ENCODE data around the gene MX2.

MX2 gene

DNA sequence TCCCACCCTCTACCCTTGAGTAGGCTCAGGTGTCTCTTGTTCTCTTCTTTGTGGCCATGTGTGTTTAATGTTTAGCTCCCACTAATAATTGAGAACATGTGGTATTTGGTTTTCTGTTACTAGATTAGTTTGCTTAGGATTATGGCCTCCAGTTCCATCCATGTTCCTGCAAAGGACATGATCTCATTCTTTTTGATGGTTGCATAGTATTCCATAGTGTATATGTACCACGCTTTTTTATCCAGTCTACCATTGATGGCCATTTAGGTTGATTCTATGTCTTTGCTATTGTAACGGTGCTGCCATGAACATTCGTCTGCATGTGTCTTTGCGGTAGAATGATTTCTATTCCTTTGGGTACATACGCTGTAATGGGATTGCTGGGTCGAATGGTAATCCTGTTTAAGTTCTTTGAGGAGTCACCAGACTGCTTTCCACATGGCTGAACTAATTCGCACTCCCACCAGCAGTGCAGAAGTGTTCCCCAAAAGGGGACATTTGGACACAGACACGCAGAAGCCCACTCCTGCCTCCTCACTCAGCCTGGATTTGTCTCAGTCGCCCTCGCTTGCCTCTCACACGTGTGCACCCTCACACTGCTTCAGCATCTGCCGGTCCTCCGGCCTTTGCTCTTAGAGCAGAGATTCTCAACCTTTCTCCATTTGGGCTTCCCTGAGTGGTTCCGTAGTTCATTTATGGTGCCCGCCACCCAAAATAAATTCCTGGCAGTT is 3.7 kb downstream of the MX2 start:
- no peak overlapping the region for H3K4me3 ChIP-seq (ENCODE audit: low read length)
- H3K4me1 ChIP-seq (ENCODE audit: control insufficient read depth, insufficient read depth, low read length), result no peaks in the 10 kb centered on the region; the same call in 1 of the 2 replicates
- H3K9me3 ChIP-seq (ENCODE audit: control insufficient read depth, insufficient read depth, low read length), result no peaks in the 10 kb centered on the region
- WGBS (ENCODE audit: insufficient coverage, insufficient read length), result no CpG with 5 or more reads among the region's 15 CpGs
- H3K27me3 ChIP-seq (ENCODE audit: control insufficient read depth, insufficient read depth, low read length), result no peaks in the 10 kb centered on the region
- no peaks in the 10 kb centered on the region for H3K36me3 ChIP-seq (ENCODE audit: control insufficient read depth, insufficient read depth, low read length)
- no peak for DNase-seq (ENCODE audit: low read depth, low spot score)
- no peak overlapping the region for H3K27ac ChIP-seq (ENCODE audit: low read length)

DNA sequence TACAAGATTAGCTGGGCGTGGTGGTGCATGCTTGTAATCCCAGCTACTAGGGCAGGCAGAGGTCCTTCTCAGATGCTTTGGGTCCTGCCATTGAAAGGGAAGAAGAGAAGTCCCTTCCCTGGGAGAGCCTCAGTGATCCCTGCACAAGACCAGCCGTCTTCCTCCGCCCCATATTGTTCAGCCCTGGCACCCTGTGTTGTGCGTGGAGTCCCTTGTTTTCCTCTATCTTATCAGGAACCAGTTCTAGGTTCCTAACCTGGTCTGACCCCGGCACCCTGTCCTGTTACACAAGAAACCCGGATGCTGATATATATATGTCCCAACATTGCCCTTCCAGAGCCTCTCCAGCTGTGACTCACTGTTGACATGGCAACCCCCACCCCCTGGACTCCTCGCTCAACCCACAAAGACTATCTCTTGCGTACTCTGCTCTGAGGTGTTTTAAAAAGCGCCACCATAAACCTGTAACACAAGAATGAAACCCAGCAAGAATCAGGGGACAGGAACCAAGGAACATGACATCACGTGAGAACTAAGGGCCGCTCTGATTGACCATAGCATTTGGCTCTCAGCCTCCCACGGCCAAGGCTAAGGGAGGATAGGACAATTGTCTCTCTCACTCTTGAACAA is 4.8 kb downstream of the MX2 start:
- no peak overlapping the region for H3K27ac ChIP-seq (ENCODE audit: low read length)
- WGBS (ENCODE audit: insufficient coverage, insufficient read length), result no CpG with 5 or more reads among the region's 12 CpGs
- H3K36me3 ChIP-seq (ENCODE audit: control insufficient read depth, insufficient read depth, low read length), result no peaks in the 10 kb centered on the region
- DNase-seq (ENCODE audit: low read depth, low spot score), result no peak
- H3K4me1 ChIP-seq (ENCODE audit: control insufficient read depth, insufficient read depth, low read length), result no peaks in the 10 kb centered on the region; the same call in 1 of the 2 replicates
- no peaks in the 10 kb centered on the region for H3K9me3 ChIP-seq (ENCODE audit: control insufficient read depth, insufficient read depth, low read length)
- no peak overlapping the region for H3K4me3 ChIP-seq (ENCODE audit: low read length)
- H3K27me3 ChIP-seq (ENCODE audit: control insufficient read depth, insufficient read depth, low read length), result no peaks in the 10 kb centered on the region

DNA sequence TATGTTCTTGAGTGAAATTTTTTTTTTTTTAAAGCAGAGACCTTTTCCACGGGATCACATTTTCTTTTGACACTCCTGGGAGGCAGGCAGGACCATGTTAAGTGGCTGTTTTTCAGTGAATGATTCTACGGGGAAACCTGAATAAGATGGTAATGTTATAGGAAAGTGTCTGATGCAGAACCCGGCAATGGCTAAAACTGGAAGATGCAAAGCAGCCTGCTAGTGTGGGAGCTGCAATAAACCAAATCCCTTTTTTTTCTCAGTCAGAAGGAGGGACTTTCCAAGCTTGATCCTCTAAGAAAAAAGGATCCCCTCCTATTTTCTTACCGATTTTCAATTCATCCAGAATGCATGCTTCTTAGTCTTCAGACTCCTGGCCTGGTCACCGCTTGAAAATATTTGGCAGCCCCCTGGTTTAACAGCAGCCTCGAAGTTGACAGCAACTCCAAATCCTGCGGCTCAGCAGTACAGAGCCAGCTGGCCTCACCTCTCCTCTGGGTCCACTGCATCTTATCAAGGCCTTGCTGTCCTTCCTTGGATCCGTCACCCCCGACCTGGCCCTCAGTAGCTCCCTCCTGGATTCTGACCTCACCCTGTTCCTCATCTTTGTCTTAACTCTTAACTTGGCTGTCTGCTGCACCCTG is 5.6 kb downstream of the MX2 start:
- Histone ChIP-seq H3K36me3 (ENCODE audit: control insufficient read depth, insufficient read depth, low read length) (no peaks in the 10 kb centered on the region), H3K27ac (ENCODE audit: low read length) (no peak overlapping the region), H3K4me1 (ENCODE audit: control insufficient read depth, insufficient read depth, low read length) (no peaks in the 10 kb centered on the region; the same call in 1 of the 2 replicates), H3K4me3 (ENCODE audit: low read length) (no peak overlapping the region), H3K9me3 (ENCODE audit: control insufficient read depth, insufficient read depth, low read length) (no peaks in the 10 kb centered on the region), H3K27me3 (ENCODE audit: control insufficient read depth, insufficient read depth, low read length) (no peaks in the 10 kb centered on the region)
- WGBS (ENCODE audit: insufficient coverage, insufficient read length), result no CpG with 5 or more reads among the region's 9 CpGs
- DNase-seq (ENCODE audit: low read depth, low spot score), result no peak

- H3K4me1 ChIP-seq (ENCODE audit: control insufficient read depth, insufficient read depth, low read length), result no peaks in the 10 kb centered on the region; the same call in 1 of the 2 replicates
- DNase-seq (ENCODE audit: low read depth, low spot score), result no peak
- WGBS (ENCODE audit: insufficient coverage, insufficient read length), result no CpG with 5 or more reads among the region's 15 CpGs
- H3K27ac ChIP-seq (ENCODE audit: low read length), result no peak overlapping the region
- no peaks in the 10 kb centered on the region for H3K27me3 ChIP-seq (ENCODE audit: control insufficient read depth, insufficient read depth, low read length)
- H3K36me3 ChIP-seq (ENCODE audit: control insufficient read depth, insufficient read depth, low read length), result no peaks in the 10 kb centered on the region
- no peaks in the 10 kb centered on the region for H3K9me3 ChIP-seq (ENCODE audit: control insufficient read depth, insufficient read depth, low read length)
- H3K4me3 ChIP-seq (ENCODE audit: low read length), result no peak overlapping the region
These were observed 6.3 kb downstream of the MX2 start for GRCh38 chr21:41367945-41368734.

GRCh38 chr21:41368735-41369104 is 6.9 kb downstream of the MX2 start:
- H3K4me1 ChIP-seq (ENCODE audit: control insufficient read depth, insufficient read depth, low read length), result no peaks in the 10 kb centered on the region; the same call in 1 of the 2 replicates
- H3K36me3 ChIP-seq (ENCODE audit: control insufficient read depth, insufficient read depth, low read length), result no peaks in the 10 kb centered on the region
- no peaks in the 10 kb centered on the region for H3K27me3 ChIP-seq (ENCODE audit: control insufficient read depth, insufficient read depth, low read length)
- no peak overlapping the region for H3K27ac ChIP-seq (ENCODE audit: low read length)
- WGBS (ENCODE audit: insufficient coverage, insufficient read length), result no CpG with 5 or more reads among the region's 4 CpGs
- no peak overlapping the region for H3K4me3 ChIP-seq (ENCODE audit: low read length)
- no peak for DNase-seq (ENCODE audit: low read depth, low spot score)
- H3K9me3 ChIP-seq (ENCODE audit: control insufficient read depth, insufficient read depth, low read length), result no peaks in the 10 kb centered on the region

GRCh38 chr21:41369105-41369919 is 7.5 kb downstream of the MX2 start:
- no peaks in the 10 kb centered on the region for H3K36me3 ChIP-seq (ENCODE audit: control insufficient read depth, insufficient read depth, low read length)
- no CpG with 5 or more reads among the region's 29 CpGs for WGBS (ENCODE audit: insufficient coverage, insufficient read length)
- H3K9me3 ChIP-seq (ENCODE audit: control insufficient read depth, insufficient read depth, low read length), result no peaks in the 10 kb centered on the region
- peak overlapping the region; percentile 18; the same call in 1 of the 2 replicates for H3K4me3 ChIP-seq (ENCODE audit: low read length)
- DNase-seq (ENCODE audit: low read depth, low spot score), result no peak
- H3K27me3 ChIP-seq (ENCODE audit: control insufficient read depth, insufficient read depth, low read length), result no peaks in the 10 kb centered on the region
- no peaks in the 10 kb centered on the region; the same call in 1 of the 2 replicates for H3K4me1 ChIP-seq (ENCODE audit: control insufficient read depth, insufficient read depth, low read length)
- H3K27ac ChIP-seq (ENCODE audit: low read length), result no peak overlapping the region

- Histone ChIP-seq H3K27ac (ENCODE audit: low read length) (no peak overlapping the region), H3K4me3 (ENCODE audit: low read length) (no peak overlapping the region; the same call in 1 of the 2 replicates), H3K4me1 (ENCODE audit: control insufficient read depth, insufficient read depth, low read length) (no peaks in the 10 kb centered on the region; the same call in 1 of the 2 replicates), H3K36me3 (ENCODE audit: control insufficient read depth, insufficient read depth, low read length) (no peaks in the 10 kb centered on the region), H3K9me3 (ENCODE audit: control insufficient read depth, insufficient read depth, low read length) (no peaks in the 10 kb centered on the region), H3K27me3 (ENCODE audit: control insufficient read depth, insufficient read depth, low read length) (no peaks in the 10 kb centered on the region)
- no CpG with 5 or more reads among the region's 30 CpGs for WGBS (ENCODE audit: insufficient coverage, insufficient read length)
- DNase-seq (ENCODE audit: low read depth, low spot score), result no peak
These were observed 8.4 kb downstream of the MX2 start for GRCh38 chr21:41369920-41370839.

DNA sequence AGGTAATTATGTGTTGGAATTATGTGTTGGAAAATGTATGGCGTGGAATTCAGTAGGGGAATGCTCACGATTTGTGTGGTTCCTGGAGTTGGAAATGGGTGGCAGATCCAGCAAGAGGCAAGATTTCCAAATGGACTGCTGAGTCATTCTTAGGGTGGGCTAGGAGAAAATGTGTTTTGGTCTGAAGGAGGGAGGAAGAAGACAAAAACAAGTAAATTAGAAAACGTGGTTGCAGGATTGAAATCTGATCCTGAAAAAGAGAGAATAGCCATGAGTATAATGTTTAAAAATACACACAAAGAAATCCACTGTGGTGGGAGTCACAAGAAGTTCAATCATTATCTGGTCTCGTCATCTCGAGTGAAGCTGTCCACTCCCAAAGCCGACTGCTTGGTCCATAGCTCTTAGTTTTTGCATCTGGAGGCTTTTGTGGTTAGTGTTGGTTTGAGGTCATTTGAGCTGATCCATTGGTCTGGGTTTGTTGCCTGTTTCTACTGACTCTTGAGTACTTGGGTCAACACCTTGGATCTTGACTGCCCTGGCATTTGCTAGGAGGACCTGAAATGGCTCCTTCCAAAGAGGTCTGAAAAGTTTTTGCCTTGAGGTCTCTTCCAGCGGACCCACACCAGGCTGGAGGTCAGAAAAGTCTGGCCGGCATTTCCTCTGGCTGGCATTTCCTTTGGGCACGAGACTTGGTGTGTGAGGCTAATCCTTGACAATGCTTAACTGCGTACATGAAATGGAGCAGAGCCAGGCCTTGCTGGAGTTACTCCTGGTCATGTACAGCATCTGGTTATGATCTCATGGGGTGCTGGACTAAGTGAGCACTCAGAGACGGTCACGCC is 9.2 kb downstream of the MX2 start:
- Histone ChIP-seq H3K36me3 (ENCODE audit: control insufficient read depth, insufficient read depth, low read length) (no peaks in the 10 kb centered on the region), H3K9me3 (ENCODE audit: control insufficient read depth, insufficient read depth, low read length) (no peaks in the 10 kb centered on the region), H3K4me1 (ENCODE audit: control insufficient read depth, insufficient read depth, low read length) (no peaks in the 10 kb centered on the region; the same call in 1 of the 2 replicates), H3K27ac (ENCODE audit: low read length) (no peak overlapping the region), H3K4me3 (ENCODE audit: low read length) (no peak overlapping the region), H3K27me3 (ENCODE audit: control insufficient read depth, insufficient read depth, low read length) (no peaks in the 10 kb centered on the region)
- DNase-seq (ENCODE audit: low read depth, low spot score), result no peak
- WGBS (ENCODE audit: insufficient coverage, insufficient read length), result 100% methylated on average over 2 of the region's 12 CpGs
